GM19324 (cell line): Measurements from ENCODE around the gene GOT2.

Experiments used
- ATAC-seq: cut with Tn5 transposase; IDR thresholded peaks from one replicate; pipeline ENCODE4 v1.9.1; 2021; ENCODE audit warnings: mild to moderate bottlenecking, moderate library complexity; ENCODE audit not compliant: unreplicated experiment, low FRiP score

GOT2 gene

GRCh38 chr16:58658796-58659211 is 75.3 kb downstream of the GOT2 start:
- ATAC-seq: no peak
